SH-SY5Y (cell line): ENCODE measurements around the gene ITPR2.

Experiments
- GATA2 ChIP-seq: IDR thresholded peaks from 2 replicates; pipeline ENCODE4 v1.6.1; 2011; ENCODE audit warnings: mild to moderate bottlenecking, low read depth, low read length
- GATA3 ChIP-seq: IDR thresholded peaks from 2 replicates; pipeline ENCODE4 v1.6.1; 2011; ENCODE audit warnings: low read depth, mild to moderate bottlenecking, low read length, moderate library complexity

Gene ITPR2

GRCh38 chr12:26836201-26836600, 3.2 kb upstream of the ITPR2 start:
- TF ChIP-seq GATA2, result no peak
- no peak for TF ChIP-seq GATA3

- no peak for TF ChIP-seq GATA3
- TF ChIP-seq GATA2, result no peak
These were observed 923 bp upstream of the ITPR2 start for GRCh38 chr12:26833743-26834490.

DNA sequence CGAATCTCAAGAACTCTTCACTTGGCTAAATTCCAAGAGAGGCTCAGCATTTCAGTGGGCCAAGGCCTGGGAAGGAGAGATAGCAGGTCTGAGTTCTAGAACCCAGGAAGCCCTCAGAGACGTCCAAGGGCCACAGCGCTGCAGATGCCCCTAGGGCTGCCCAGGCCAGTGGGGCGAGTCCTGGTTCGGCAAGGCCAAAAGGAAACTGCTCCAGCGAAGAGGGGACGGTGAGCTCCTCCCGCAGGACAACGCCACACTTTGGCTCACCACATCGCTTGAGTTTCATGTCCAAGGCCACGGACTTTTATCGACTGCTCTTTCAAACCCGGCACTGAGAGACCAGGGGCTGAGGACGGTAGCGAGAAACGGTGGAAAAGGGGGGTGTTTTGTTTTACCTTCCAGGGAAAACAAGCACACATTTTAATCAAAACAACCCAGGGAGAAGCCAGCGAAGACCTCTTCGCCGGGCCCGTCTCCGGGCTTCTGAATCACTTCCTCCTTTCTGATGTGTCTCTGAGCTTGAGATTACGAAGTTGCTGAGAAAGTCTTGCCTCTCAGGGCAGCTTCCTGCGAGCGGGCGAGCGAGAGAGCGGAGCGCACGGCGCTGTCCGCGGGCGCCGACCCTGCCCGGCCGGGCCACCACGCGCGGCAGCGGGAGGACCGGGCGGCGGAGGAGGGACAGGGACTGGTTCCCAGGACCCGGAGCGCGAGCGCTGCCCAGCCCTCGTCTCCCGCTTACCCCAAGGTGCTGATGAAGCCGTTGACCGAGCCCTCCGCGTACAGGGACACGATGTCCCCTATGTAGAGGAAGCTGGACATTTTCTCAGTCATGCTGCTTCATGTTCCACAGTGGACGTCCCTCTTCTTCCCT, 808 bp downstream of the ITPR2 start:
- no peak for TF ChIP-seq GATA2
- no peak for TF ChIP-seq GATA3

DNA sequence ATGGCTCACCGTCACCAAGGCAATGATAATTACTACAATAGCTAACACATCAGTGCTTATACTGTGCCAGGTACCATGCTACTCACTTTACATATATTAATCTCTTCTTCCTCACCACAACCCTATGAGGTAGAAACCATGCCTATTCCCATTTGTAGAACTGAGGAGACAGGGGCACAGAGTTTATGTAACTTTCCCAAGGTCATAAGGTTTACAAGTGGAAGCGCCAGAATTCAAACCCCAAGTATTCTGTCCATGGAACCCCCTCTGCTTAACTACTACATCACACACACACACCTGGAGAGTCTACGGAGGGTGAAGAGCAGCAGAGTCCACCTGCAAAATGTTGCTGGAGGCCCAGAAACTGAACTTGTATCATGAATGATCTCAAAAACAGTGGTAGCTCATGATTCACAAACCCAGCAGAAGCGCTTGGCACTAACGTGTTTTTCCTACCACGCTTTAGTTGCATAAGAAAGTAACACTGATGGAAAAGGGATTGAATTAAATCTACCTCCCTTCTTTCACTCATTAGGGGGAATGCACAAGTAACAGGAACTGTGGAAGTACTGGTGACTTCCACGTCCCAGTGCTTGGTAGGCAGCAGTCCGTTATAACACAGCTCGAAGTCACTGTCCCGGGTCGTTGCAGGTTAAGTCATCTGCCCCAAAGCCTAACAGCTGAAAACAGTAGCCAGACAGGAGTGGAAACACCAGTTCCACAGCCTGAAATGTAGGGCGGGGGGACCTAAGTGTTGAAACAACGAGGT, 2.0 kb downstream of the ITPR2 start:
- TF ChIP-seq GATA3, result no peak
- TF ChIP-seq GATA2, result no peak

DNA sequence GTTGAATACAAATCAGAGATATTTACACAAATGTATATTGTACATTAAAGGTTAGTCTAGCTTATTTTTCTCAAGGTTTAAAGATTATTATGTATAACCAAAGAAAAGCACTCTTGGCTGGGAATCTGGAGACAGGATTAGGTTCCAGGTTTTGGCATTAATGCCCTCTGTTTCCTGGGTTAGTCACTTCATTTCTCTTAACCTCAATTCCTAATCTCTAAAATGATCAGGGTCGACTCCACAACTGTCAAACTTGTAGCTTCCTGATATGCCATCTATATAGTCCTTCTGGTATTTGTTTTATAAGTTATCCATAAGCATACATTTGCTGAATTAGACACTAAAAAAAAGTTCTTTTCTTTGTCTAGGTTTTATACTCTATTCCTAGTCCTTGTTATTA, 2.6 kb downstream of the ITPR2 start:
- TF ChIP-seq GATA2 (no peak), GATA3 (no peak)

DNA sequence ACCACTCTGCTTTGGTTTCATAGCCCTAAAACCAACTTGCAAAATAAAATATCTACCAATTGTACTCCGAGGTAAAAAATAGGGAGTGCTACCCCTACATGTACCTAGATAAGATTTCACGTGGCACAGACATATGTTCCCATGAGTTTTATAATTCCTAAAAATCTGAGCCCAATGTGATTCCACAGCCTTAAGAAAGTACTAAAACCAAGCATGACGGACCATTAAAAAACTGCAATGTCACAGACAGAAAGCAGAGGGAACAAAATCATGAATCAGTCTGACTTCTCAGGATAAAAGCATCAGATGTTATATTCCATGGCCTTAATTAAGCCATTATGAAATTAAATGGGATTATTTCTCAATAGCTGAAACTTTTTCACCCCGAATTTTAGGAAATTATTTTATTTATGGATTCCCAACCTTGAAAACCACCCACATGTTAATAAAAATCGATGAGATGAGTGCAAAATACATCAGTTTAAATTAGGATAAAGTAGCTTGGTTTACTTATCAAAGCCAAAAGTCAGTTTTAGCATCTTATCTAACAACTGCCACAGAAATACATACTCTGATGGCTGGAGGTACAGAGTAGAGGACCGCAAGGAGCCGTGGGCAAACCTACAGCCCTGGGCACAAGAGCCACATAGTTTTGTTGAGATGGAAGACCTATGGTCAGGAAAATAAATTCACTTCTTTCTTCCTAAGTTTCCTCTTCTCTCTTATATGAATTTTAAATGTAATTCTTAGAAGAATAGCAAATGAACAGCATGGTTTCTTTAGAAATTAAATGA, 4.5 kb downstream of the ITPR2 start:
- TF ChIP-seq GATA2 (no peak), GATA3 (no peak)

DNA sequence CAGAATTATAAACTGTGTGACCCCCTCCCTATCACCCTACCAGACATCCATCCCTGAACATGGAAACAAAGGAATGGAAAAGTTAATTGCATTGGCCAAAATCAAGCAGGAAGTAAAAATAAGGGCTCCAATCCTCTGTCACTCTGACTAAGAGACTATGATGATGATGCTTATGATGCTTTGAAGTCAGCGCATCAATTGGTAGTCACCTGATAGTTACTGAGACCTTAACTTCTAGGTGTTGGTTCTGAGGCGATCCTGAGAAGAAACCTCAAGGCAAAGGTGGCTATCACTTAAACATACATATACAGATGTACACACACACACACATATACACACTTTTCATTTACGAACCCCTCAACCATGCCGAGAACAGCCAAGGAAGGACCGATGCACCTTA, 6.6 kb downstream of the ITPR2 start:
- TF ChIP-seq GATA3 (no peak), GATA2 (no peak)

- TF ChIP-seq GATA3, result no peak
- TF ChIP-seq GATA2, result no peak
These were observed 7.5 kb downstream of the ITPR2 start for GRCh38 chr12:26825459-26826016.

DNA sequence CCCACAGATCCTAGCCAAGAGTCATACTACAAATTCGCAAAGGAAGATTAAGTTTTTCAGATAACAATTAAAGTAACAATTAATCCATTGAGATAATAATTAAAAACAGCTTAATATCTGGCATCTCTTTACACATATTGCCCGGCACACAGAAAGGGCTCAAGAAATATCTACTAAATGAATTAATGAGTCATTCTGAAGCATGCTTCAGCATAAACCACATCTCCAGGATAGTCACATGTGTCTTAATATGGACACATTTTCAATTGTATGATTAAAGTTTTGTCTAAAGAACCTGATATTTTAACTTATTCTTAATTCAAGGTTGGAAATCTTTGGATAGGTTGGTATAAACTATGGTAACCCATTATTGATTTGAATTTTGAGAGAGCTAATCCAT, 9.6 kb downstream of the ITPR2 start:
- TF ChIP-seq GATA3 (no peak), GATA2 (no peak)

- TF ChIP-seq GATA2 (no peak), GATA3 (no peak)
These were observed 11.0 kb downstream of the ITPR2 start for GRCh38 chr12:26822026-26822425.

DNA sequence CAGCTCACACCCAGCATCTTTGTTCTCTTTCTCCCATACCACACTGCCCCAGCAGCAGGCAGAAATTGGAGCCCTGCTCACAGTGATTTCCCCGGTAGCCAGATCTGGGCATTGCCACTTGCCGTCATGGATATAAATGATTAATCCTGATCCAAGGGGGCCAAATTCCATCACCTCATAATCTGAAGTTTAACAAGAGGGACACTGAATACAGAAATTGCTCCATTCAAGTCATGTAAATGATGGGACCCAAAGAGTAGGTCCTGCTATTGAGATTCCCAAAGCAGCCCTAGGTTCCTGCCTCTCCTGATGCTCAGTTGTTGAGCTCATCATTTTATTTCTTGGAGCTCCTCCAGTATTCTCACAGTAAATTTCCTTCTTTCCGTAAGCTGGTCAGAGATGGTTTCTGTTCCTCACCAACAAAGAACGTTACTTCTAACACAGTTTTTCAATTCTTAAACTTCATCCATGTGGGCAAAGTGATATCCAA, 11.7 kb downstream of the ITPR2 start:
- TF ChIP-seq GATA3 (no peak), GATA2 (no peak)

DNA sequence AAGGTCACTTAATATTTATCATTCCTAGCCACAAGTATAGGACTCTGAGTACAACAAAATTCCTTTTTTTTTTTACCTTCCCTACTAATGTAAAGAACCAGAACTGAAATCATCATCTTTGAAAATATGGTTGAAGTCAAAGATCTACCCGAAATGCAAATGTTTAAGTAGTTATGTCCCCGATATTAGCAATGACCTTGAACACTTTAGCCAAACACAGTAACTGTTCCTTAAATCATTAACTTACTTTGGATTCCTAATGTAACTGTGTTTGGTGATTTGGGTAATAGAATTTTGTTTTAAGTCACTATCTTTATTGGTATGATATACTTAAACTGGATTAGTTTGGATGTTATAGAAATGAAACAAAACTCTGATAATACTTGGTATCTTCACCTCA, 14.4 kb downstream of the ITPR2 start:
- TF ChIP-seq GATA2, result no peak
- no peak for TF ChIP-seq GATA3

DNA sequence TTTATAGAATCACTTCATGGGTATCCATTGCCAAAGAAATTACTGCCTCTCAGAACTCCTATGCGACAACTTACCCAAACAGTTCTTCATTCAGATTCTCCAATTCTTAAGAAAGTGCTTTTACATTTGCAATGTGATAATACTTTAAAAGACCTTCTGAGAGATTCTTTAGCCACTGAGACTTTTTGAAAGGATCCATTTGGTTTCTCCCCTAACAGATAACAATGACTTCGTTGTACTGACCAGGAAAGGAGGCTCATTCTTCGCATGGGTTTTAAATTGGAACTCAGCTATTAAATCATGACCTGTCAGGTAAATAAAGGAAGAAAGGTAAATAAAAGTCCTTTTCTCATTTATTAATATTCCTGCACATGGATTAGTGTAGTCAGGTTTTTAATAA, 14.8 kb downstream of the ITPR2 start:
- TF ChIP-seq GATA3, result no peak
- no peak for TF ChIP-seq GATA2
